Adrenal gland (tissue), 12 donors: ENCODE data around the gene IL10RB. TPM values are rescaled to one million over a fixed set of nuclear protein-coding genes. Genes with fewer than 3 reads are reported as not detected.
A peak's percentile ranks its signal among the peaks of the same experiment; 100 is the strongest.
"Not testable (repeated sequence)": the region's sequence is repeated elsewhere in the genome, so short reads cannot be mapped to it uniquely, and the experiment has no call there.

Experiments used
- DNase-seq, 7 donors: peaks; one replicate each; pipeline ENCODE4 v3.0.0-alpha.2; 2019 to 2020
- H3K27ac ChIP-seq, 5 donors: fragments of 200-600 bp; sonication (generic) in 4 of 5; 1 replicate in 3 of 5; 2 replicates in 2 of 5; pipeline versions ENCODE4 v1.5.1 to v1.8.0; 2016 to 2020; ENCODE audit warnings: mild to moderate bottlenecking in 1 of 5
- H3K27me3 ChIP-seq: fragments of 200-600 bp; 2 replicates; pipeline ENCODE4 v1.8.0; 2021
- H3K36me3 ChIP-seq, 2 donors: fragments of 200-600 bp; replicated peaks in 1 of 2; 1 replicate in 1 of 2; 2 replicates in 1 of 2; pipeline versions ENCODE4 v1.5.1 to v1.8.0; 2018 to 2022
- H3K4me1 ChIP-seq, 2 donors: fragments of 200-600 bp; replicated peaks in 1 of 2; 1 replicate in 1 of 2; 2 replicates in 1 of 2; pipeline versions ENCODE4 v1.5.1 to v1.8.0; 2018 to 2021
- H3K4me3 ChIP-seq, 4 donors: fragments of 200-600 bp; sonication (generic) in 3 of 4; one replicate each; pipeline ENCODE4 v1.5.1; 2016 to 2018
- H3K9me3 ChIP-seq, 3 donors: fragments of 200-600 bp; sonication (generic) in 1 of 3; replicated peaks in 1 of 3; 1 replicate in 2 of 3; 2 replicates in 1 of 3; pipeline versions ENCODE4 v1.5.1 to v1.8.0; 2016 to 2021
- POLR2A ChIP-seq, 2 donors: fragments of 450-650 bp; IDR thresholded peaks; one replicate each; pipeline ENCODE4 v1.6.1; 2017; ENCODE audit warnings: antibody characterized with exemption in 2 of 2, mild to moderate bottlenecking in 2 of 2, moderate library complexity in 1 of 2
- WGBS, 4 donors: extraction: QIAGEN DNeasy Blood & Tissue Kit in 2 of 4; methylation state at CpG; one replicate each; pipeline versions ENCODE4 v1.1.5 to v1.1.7; 2013 to 2017; 5-methylcytosine and 5-hydroxymethylcytosine counted together
- intact Hi-C, 2 donors: fragments of 100-400 bp; cut with DNase I; formaldehyde crosslinking; loops; one replicate each; pipeline versions ENCODE4 v1.14.1 to v1.15.0; 2022 to 2023
- polyA plus RNA-seq, 3 donors: library from polyadenylated mRNA; stranded (reverse); fragments of 200-250 nt in 2 of 3; fragments of 350-450 nt in 1 of 3; fragmentation: Illumina TruSeq in 1 of 3; extraction: RNeasy Lipid Tissue Mini Kit (QIAGEN cat#74804) in 1 of 3; gene quantifications; one replicate each; pipeline ENCODE4 v1.2.3, GENCODE V29; 2013 to 2014
- total RNA-seq, 9 donors: library from RNA; depleted of rRNA in 4 of 9; stranded (reverse); fragments of >200 nt in 4 of 9; fragments of 120-200 nt in 1 of 9; fragmentation: NEBNext Ultra II Directional in 1 of 9; extraction: Animal tissue kit (Norgen Biotek cat#: 25700) in 1 of 9; gene quantifications; one replicate each; pipeline versions ENCODE4 v1.1.0 to v1.2.4, GENCODE V29; 2013 to 2023
- TF ChIP-seq, protein P1 (sequence below), 6 experiments: fragments of 450-650 bp in 4 of 6; fragments of 200-600 bp in 2 of 6; sonication (generic) in 1 of 6; IDR thresholded peaks; 1 replicate in 5 of 6; 2 replicates in 1 of 6; pipeline versions ENCODE4 v1.5.1 to v1.8.0; 2016 to 2021; ENCODE audit warnings: antibody characterized with exemption in 6 of 6, mild to moderate bottlenecking in 2 of 6, moderate library complexity in 1 of 6
- donor health status: healthy with polysubstance abuse.
- donor health status: Bipolar disorder and iron deficiency.
- donor health status: DM: yes; HTN: yes; CAD: no.
- donor health status: DM: no; HTN: no; CAD: no.
- donor health status: DM: no; HTN: no; CAD: no.
- donor health status: DM: yes; HTN: yes; CAD: no.

The IL10RB gene
- total and polyA plus RNA-seq, 12 donors, result 14.7 to 55.0 (median 26.9) TPM

DNA sequence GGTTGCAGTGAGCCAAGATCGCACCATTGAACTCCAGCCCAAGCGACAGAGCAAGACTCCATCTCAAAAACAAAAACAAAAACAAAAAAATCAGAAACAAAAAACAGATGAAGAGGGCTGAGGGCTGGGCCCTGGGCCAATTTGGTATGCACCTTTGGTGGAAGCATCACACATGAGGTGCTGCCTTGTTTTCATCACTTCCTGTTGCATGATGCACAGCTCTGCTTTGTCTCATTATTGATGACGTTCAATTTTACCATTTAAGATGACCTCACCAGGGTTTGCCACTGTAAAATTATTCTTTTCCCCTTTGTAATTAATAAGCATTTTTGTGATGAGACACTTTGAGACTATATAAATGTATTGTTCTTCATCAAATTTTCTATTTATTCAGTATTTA, 46.2 kb upstream of the IL10RB start:
- no peaks in the 10 kb centered on the region for H3K9me3 ChIP-seq
- H3K36me3 ChIP-seq, result no peaks in the 10 kb centered on the region
- 86 to 92% (median 90%) methylated on average over 3 of the region's 3 CpGs for WGBS, 4 donors
- no peak overlapping the region for H3K27ac ChIP-seq
- no peak overlapping the region for H3K4me3 ChIP-seq
- peaks cover 0 to 4% of the 10 kb centered on the region in 2 donors for H3K4me1 ChIP-seq
- DNase-seq, result no peak
- no peak for TF ChIP-seq POLR2A (IDR thresholded peaks at IDR 0.05)
- TF ChIP-seq, protein P1, sequence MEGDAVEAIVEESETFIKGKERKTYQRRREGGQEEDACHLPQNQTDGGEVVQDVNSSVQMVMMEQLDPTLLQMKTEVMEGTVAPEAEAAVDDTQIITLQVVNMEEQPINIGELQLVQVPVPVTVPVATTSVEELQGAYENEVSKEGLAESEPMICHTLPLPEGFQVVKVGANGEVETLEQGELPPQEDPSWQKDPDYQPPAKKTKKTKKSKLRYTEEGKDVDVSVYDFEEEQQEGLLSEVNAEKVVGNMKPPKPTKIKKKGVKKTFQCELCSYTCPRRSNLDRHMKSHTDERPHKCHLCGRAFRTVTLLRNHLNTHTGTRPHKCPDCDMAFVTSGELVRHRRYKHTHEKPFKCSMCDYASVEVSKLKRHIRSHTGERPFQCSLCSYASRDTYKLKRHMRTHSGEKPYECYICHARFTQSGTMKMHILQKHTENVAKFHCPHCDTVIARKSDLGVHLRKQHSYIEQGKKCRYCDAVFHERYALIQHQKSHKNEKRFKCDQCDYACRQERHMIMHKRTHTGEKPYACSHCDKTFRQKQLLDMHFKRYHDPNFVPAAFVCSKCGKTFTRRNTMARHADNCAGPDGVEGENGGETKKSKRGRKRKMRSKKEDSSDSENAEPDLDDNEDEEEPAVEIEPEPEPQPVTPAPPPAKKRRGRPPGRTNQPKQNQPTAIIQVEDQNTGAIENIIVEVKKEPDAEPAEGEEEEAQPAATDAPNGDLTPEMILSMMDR (IDR thresholded peaks at IDR 0.05), result no peak
- H3K27me3 ChIP-seq, result no peaks in the 10 kb centered on the region
- intact Hi-C loops, result no loop called here

DNA sequence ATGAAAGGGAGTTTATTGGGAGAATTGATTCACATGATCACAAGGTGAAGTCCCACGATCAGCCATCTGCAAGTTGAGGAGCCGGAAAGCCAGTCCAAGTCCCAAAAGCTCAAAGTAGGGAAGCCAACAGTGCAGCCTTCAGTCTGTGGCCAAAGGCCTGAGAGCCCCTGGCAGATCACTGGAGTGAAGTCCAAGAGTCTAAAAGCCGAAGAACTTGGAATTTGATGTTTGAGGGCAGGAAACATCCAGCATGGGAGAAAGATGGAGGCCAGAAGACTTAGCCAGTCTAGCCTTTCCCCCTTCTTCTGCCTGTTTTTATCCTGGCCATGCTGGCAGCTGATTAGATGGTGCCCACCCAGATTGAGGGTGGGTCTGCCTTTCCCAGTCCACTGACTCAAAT, 40.8 kb upstream of the IL10RB start:
- WGBS, 4 donors, result 89 to 98% (median 95%) methylated on average over 3 of the region's 3 CpGs
- H3K9me3 ChIP-seq, H3K36me3 ChIP-seq, H3K27ac ChIP-seq, intact Hi-C loops, H3K27me3 ChIP-seq, H3K4me3 ChIP-seq: not testable (repeated sequence)
- H3K4me1 ChIP-seq, result peaks cover 0 to 10% of the 10 kb centered on the region in 2 donors
- peak in 1 of 7 donors; percentile 28 for DNase-seq

DNA sequence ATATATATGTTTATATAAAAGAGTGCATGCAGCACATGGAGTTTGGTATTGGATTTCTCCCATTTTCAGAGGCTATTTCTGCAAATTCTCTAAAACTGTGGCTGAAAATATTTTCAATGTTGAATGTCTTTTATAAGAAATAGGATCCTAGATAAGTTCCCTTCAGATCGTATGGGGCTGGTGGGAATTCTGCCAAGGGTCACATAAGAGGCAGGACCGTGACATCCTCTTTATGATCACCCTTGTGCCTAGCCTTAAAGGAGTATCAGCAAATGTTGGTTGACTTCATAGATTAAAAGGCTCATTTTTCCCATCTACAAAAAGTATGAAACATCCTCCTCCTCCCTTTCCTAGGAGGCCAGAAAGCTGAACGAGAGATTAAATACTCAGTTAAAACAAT, 37.7 kb upstream of the IL10RB start:
- 47 to 52% (median 50%) methylated on average over 3 of the region's 3 CpGs for WGBS, 4 donors
- peak in 1 of 7 donors; percentile 52 for DNase-seq
- Histone ChIP-seq H3K27ac (no peak overlapping the region), H3K4me1 (peaks cover 0 to 17% of the 10 kb centered on the region in 2 donors), H3K9me3 (no peaks in the 10 kb centered on the region), H3K27me3 (no peaks in the 10 kb centered on the region), H3K36me3 (no peaks in the 10 kb centered on the region), H3K4me3 (no peak overlapping the region)
- TF ChIP-seq, protein P1 (IDR thresholded peaks at IDR 0.05), result no peak
- TF ChIP-seq POLR2A (IDR thresholded peaks at IDR 0.05), result no peak
- intact Hi-C loops, result no loop called here

DNA sequence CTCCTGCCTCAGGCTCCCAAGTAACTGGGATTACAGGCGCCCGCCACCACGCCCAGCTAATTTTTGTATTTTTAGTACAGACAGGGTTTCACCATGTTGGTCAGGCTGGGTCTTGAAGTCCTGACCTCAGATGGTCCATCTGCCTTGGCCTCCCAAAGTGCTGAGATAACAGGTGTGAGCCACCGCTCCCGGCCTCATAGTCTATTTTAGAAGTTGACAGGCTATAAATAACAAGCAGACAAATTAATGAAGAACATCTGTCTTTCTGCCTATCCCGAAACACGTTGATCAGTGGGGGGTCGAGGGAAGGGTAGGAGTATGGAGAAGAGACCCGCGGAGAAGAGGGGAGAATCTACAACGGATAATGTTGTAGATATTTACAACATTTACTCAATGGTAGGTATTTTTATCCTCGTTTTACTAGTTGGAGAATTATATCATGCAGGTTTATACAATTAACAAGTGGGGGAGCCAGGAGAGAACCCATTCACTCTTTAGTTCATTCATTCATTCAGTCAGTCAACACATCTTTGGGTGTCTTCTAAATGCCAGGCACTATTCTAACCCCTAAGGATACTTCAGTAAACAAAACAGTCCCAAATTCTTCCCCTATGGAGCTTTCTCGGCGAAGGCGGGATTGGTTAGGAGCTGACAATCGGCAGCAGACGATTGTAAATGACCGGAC, 36.9 kb upstream of the IL10RB start:
- Histone ChIP-seq H3K36me3 (no peaks in the 10 kb centered on the region), H3K27me3 (no peaks in the 10 kb centered on the region), H3K9me3 (no peaks in the 10 kb centered on the region), H3K4me3 (peak overlapping the region in 1 of 4 donors; percentile 88), H3K4me1 (peaks cover 0 to 17% of the 10 kb centered on the region in 2 donors), H3K27ac (peak overlapping the region in 2 of 5 donors; percentile 96 to 98)
- intact Hi-C loops, result no loop called here
- WGBS, 4 donors, result 37 to 39% (median 38%) methylated on average over 17 to 18 of the region's 18 CpGs
- TF ChIP-seq, protein P1 (IDR thresholded peaks at IDR 0.05), result no peak
- TF ChIP-seq POLR2A (IDR thresholded peaks at IDR 0.05), result no peak
- peak in 1 of 7 donors; percentile 50 for DNase-seq
